PC-3 (cell line): ENCODE measurements around the gene C1QTNF3. TPM values are rescaled to one million over a fixed set of nuclear protein-coding genes. Genes with fewer than 3 reads are reported as not detected.

Source experiments
- ATAC-seq: fragments of 200-7000 bp; cut with Tn5 transposase; 2 replicates; pipeline ENCODE4 v1.9.1; 2020; ENCODE audit warnings: mild to moderate bottlenecking, moderate library complexity
- BruUV-seq: library from RNA; stranded (reverse); fragments of 400-500 nt; replicated peaks from 2 replicates; lab custom pipeline; 2021; lab: Mats Ljungman, UMichigan
- CTCF ChIA-PET: fragments of 300-600 bp; sonication (Branson Sonifier 250); formaldehyde crosslinking; loops from one replicate; lab custom pipeline; 2022; ENCODE audit warnings: antibody characterized with exemption; lab: Charles Lee
- POLR2A ChIA-PET: fragments of 300-600 bp; sonication (Branson Sonifier 250); formaldehyde crosslinking; loops from one replicate; lab custom pipeline; 2022; ENCODE audit warnings: antibody characterized with exemption; ENCODE audit not compliant: unreplicated experiment; lab: Charles Lee
- DNase-seq: peaks from one replicate; pipeline ENCODE4 v3.0.0-alpha.2; 2015
- H2AFZ ChIP-seq: fragments of 300-600 bp; sonication (generic); 2 replicates; pipeline ENCODE4 v1.6.0; 2016; ENCODE audit warnings: antibody characterized with exemption, low read length
- H3F3A ChIP-seq: fragments of 300-600 bp; sonication (generic); one replicate; pipeline ENCODE4 v1.6.0; 2017; ENCODE audit warnings: antibody characterized with exemption, low read length, control low read depth, mild to moderate bottlenecking; ENCODE audit not compliant: unreplicated experiment
- H3K27ac ChIP-seq: fragments of 300-600 bp; sonication (generic); 2 replicates; pipeline ENCODE4 v1.5.1; 2016; ENCODE audit warnings: mild to moderate bottlenecking, low read length
- H3K27me3 ChIP-seq: fragments of 300-600 bp; sonication (generic); 2 replicates; pipeline ENCODE4 v1.6.1; 2016; ENCODE audit warnings: low read length, mixed read lengths
- H3K36me3 ChIP-seq: fragments of 300-600 bp; sonication (generic); 2 replicates; pipeline ENCODE4 v1.6.1; 2016; ENCODE audit warnings: low read depth, mixed run types, low read length, mixed read lengths
- H3K4me1 ChIP-seq: fragments of 300-600 bp; sonication (generic); 2 replicates; pipeline ENCODE4 v1.5.1; 2016; ENCODE audit warnings: low read length; ENCODE audit not compliant: insufficient read depth
- H3K4me2 ChIP-seq: fragments of 300-600 bp; sonication (generic); 2 replicates; pipeline ENCODE4 v1.6.0; 2016; ENCODE audit warnings: low read length
- H3K4me3 ChIP-seq: fragments of 300-600 bp; sonication (generic); 2 replicates; pipeline ENCODE4 v1.5.1; 2016; ENCODE audit warnings: mild to moderate bottlenecking, low read length, mixed read lengths
- H3K79me2 ChIP-seq: fragments of 300-600 bp; sonication (generic); 2 replicates; pipeline ENCODE4 v1.6.1; 2017; ENCODE audit warnings: low read length, mixed read lengths
- H3K9ac ChIP-seq: fragments of 300-600 bp; sonication (generic); 2 replicates; pipeline ENCODE4 v1.6.0; 2016; ENCODE audit warnings: mild to moderate bottlenecking, low read length
- H3K9me2 ChIP-seq: fragments of 300-600 bp; sonication (generic); replicated peaks from 2 replicates; pipeline ENCODE4 v1.6.1; 2016; ENCODE audit warnings: mixed run types, low read length, mixed read lengths
- H3K9me3 ChIP-seq: fragments of 300-600 bp; sonication (generic); 2 replicates; pipeline ENCODE4 v1.6.1; 2016; ENCODE audit warnings: low read length, mixed read lengths
- H4K20me1 ChIP-seq: fragments of 300-600 bp; sonication (generic); 2 replicates; pipeline ENCODE4 v1.6.1; 2016; ENCODE audit warnings: low read length, mixed read lengths
- CTCF ChIP-seq: fragments of 300-600 bp; sonication (generic); conservative IDR thresholded peaks from 2 replicates; pipeline ENCODE4 v1.5.1; 2017; ENCODE audit warnings: antibody characterized with exemption, low read depth, mild to moderate bottlenecking, low read length
- EZH2 ChIP-seq: fragments of 300-600 bp; sonication (generic); IDR thresholded peaks from one replicate; pipeline ENCODE4 v1.6.1; 2017; ENCODE audit warnings: antibody characterized with exemption, mild to moderate bottlenecking, low read length; ENCODE audit not compliant: unreplicated experiment
- EZH2phosphoT487 ChIP-seq: fragments of 300-600 bp; sonication (generic); IDR thresholded peaks from 2 replicates; pipeline ENCODE4 v1.6.1; 2018; ENCODE audit warnings: mild to moderate bottlenecking, antibody characterized with exemption, low read length, borderline replicate concordance
- intact Hi-C: fragments of 100-400 bp; cut with micrococcal nuclease; formaldehyde crosslinking; loops from 2 replicates; pipeline ENCODE4 v1.9.0; 2023
- total RNA-seq: library from RNA; depleted of rRNA; stranded (reverse); fragments of >200 nt; gene quantifications from 2 replicates; pipeline ENCODE4 v1.2.3, GENCODE V29; 2014

The C1QTNF3 gene
- total RNA-seq, 1 experiment from 2014 or later = 1.1 TPM

- H3F3A ChIP-seq = no peaks in the 10 kb centered on the region
- H3K9me3 ChIP-seq = no peaks in the 10 kb centered on the region
- no peak for TF ChIP-seq EZH2phosphoT487
- TF ChIP-seq CTCF = no peak
- no peak for TF ChIP-seq EZH2
- peak overlapping the region; percentile 82 for H3K4me3 ChIP-seq
- H3K4me2 ChIP-seq = peak overlapping the region; percentile 87
- CTCF ChIA-PET = interaction anchor here (0.6 kb wide), 1 partner anchor 995 kb away, joined by 6 read pairs; no protein-coding TSS in a partner anchor
- peaks cover 28% of the 10 kb centered on the region for H3K4me1 ChIP-seq
- intact Hi-C loops = loop anchor here (2.0 to 10.0 kb wide), 4 partner anchors 44 to 906 kb away; partner anchors contain the start of genes BRIX1 and RAD1
- peak overlapping the region; percentile 74 for H3K27ac ChIP-seq
- BruUV-seq = no TSS peak
- H3K79me2 ChIP-seq = peaks cover 17% of the 10 kb centered on the region
- DNase-seq = no peak
- no peaks in the 10 kb centered on the region for H3K9me2 ChIP-seq
- ATAC-seq = no peak
- no peaks in the 10 kb centered on the region for H3K36me3 ChIP-seq
- H3K27me3 ChIP-seq = no peaks in the 10 kb centered on the region
- POLR2A ChIA-PET = interaction anchor here (0.6 to 0.7 kb wide), 3 partner anchors 14 to 190 kb away, joined by 3 to 24 read pairs (median 4); no protein-coding TSS in a partner anchor
- H2AFZ ChIP-seq = peak overlapping the region; percentile 94
- peak overlapping the region; percentile 81 for H3K9ac ChIP-seq
- no peaks in the 10 kb centered on the region for H4K20me1 ChIP-seq
Measured at GRCh38 chr5:34008802-34009201, 34.2 kb downstream of the C1QTNF3 start.

GRCh38 chr5:34007621-34008600 is 35.1 kb downstream of the C1QTNF3 start, which contains the start of gene AMACR:
Gene AMACR (minus strand): TSS chr5:34008050. CDS start chr5:34008019, 31 bp downstream.
- CTCF ChIA-PET = interaction anchor here (0.6 kb wide), 1 partner anchor 996 kb away, joined by 6 read pairs; no protein-coding TSS in a partner anchor
- H4K20me1 ChIP-seq = no peaks in the 10 kb centered on the region
- H3K79me2 ChIP-seq = peaks cover 17% of the 10 kb centered on the region
- H2AFZ ChIP-seq = peak within 1 kb of the TSS; percentile 94
- no peaks in the 10 kb centered on the region for H3K9me3 ChIP-seq
- POLR2A ChIA-PET = interaction anchor here (0.5 to 0.7 kb wide), 3 partner anchors 45 to 189 kb away, joined by 3 to 24 read pairs (median 4); no protein-coding TSS in a partner anchor
- peak; percentile 97 for DNase-seq
- H3F3A ChIP-seq = no peaks in the 10 kb centered on the region
- peak; percentile 90 for ATAC-seq
- peak within 1 kb of the TSS; percentile 81 for H3K9ac ChIP-seq
- no peaks in the 10 kb centered on the region for H3K36me3 ChIP-seq
- peak within 1 kb of the TSS; percentile 82 for H3K4me3 ChIP-seq
- BruUV-seq = no TSS peak
- intact Hi-C loops = loop anchor here (2.0 to 10.0 kb wide), 4 partner anchors 45 to 907 kb away; partner anchors contain the start of genes BRIX1 and RAD1
- peaks cover 28% of the 10 kb centered on the region for H3K4me1 ChIP-seq
- H3K27ac ChIP-seq = peak within 1 kb of the TSS; percentile 74
- H3K27me3 ChIP-seq = no peaks in the 10 kb centered on the region
- H3K4me2 ChIP-seq = peak within 1 kb of the TSS; percentile 87
- H3K9me2 ChIP-seq = no peaks in the 10 kb centered on the region
- TF ChIP-seq EZH2phosphoT487 = peak; percentile 75
- TF ChIP-seq EZH2 = no peak

GRCh38 chr5:34007201-34007620 is 35.8 kb downstream of the C1QTNF3 start:
- CTCF ChIA-PET = no interaction called here
- Histone ChIP-seq H3K4me3 (peak overlapping the region; percentile 82), H3K27ac (peak overlapping the region; percentile 62), H3K9me3 (no peaks in the 10 kb centered on the region), H3K27me3 (no peaks in the 10 kb centered on the region), H2AFZ (peak overlapping the region; percentile 94), H3F3A (no peaks in the 10 kb centered on the region), H3K36me3 (no peaks in the 10 kb centered on the region), H3K79me2 (peaks cover 17% of the 10 kb centered on the region), H3K4me2 (peak overlapping the region; percentile 87), H3K4me1 (peaks cover 28% of the 10 kb centered on the region), H4K20me1 (no peaks in the 10 kb centered on the region), H3K9me2 (no peaks in the 10 kb centered on the region), H3K9ac (peak overlapping the region; percentile 81)
- POLR2A ChIA-PET = interaction anchor here (0.5 kb wide), 1 partner anchor 46 kb away, joined by 3 read pairs; no protein-coding TSS in a partner anchor
- intact Hi-C loops = loop anchor here (5.0 to 10.0 kb wide), 3 partner anchors 75 to 908 kb away; partner anchors contain the start of genes BRIX1 and RAD1
- ATAC-seq = peak; percentile 10; the same call in 1 of the 2 replicates
- DNase-seq = no peak
- no TSS peak for BruUV-seq
- no peak for TF ChIP-seq EZH2
- no peak for TF ChIP-seq CTCF
- TF ChIP-seq EZH2phosphoT487 = no peak
